Measurements from ENCODE around the gene NEFH. TPM values are rescaled to one million over a fixed set of nuclear protein-coding genes. Genes with fewer than 3 reads are reported as not detected.

NEFH gene
- total RNA-seq, 2 donors from 2014 or later: 0.33 to 0.52 TPM

- 79 to 100% methylated on average over 1 of the region's 1 CpG for WGBS, 2 donors
- TF ChIP-seq CTCF (IDR thresholded peaks at IDR 0.05) (no peak), POLR2A (IDR thresholded peaks at IDR 0.05) (no peak)
- DNase-seq: no peak
- no peak for ATAC-seq
- Histone ChIP-seq H3K9me3 (no peaks in the 10 kb centered on the region), H3K4me1 (no peaks in the 10 kb centered on the region), H3K4me3 (no peak overlapping the region), H3K27me3 (no peaks in the 10 kb centered on the region), H3K27ac (no peak overlapping the region), H3K36me3 (replicated peaks in 1 of 2; ENCODE audit: insufficient read depth in 1 of 2, low read depth in 2 of 2) (peaks cover 9 to 24% of the 10 kb centered on the region in 2 donors)
- intact Hi-C loops (cut with DNase I): loop anchor here (10.0 kb wide), 2 partner anchors 125 to 225 kb away; no protein-coding TSS in a partner anchor
Observed at GRCh38 chr22:29519996-29520395, 40.0 kb downstream of the NEFH start.

- 67 to 77% methylated on average over 4 of the region's 4 CpGs for WGBS, 2 donors
- no peak for ATAC-seq
- TF ChIP-seq CTCF (IDR thresholded peaks at IDR 0.05) (no peak), POLR2A (IDR thresholded peaks at IDR 0.05) (no peak)
Observed at GRCh38 chr22:29520851-29521250, 40.8 kb downstream of the NEFH start.

GRCh38 chr22:29521526-29521925 is 41.5 kb downstream of the NEFH start:
- ATAC-seq: no peak
- TF ChIP-seq CTCF (IDR thresholded peaks at IDR 0.05): no peak
- TF ChIP-seq POLR2A (IDR thresholded peaks at IDR 0.05): no peak
- Histone ChIP-seq H3K27ac (no peak overlapping the region), H3K4me1 (no peaks in the 10 kb centered on the region), H3K27me3 (no peaks in the 10 kb centered on the region), H3K9me3 (no peaks in the 10 kb centered on the region), H3K4me3 (no peak overlapping the region), H3K36me3 (replicated peaks in 1 of 2; ENCODE audit: insufficient read depth in 1 of 2, low read depth in 2 of 2) (peaks cover 14 to 25% of the 10 kb centered on the region in 2 donors)
- DNase-seq: no peak
- intact Hi-C loops (cut with DNase I): loop anchor here (10.0 kb wide), 2 partner anchors 127 to 227 kb away; no protein-coding TSS in a partner anchor
- 96% methylated on average over 7 of the region's 7 CpGs for WGBS, 2 donors

More at GRCh38 chr22:29520851-29521250, 40.8 kb downstream of the NEFH start:
- no peaks in the 10 kb centered on the region for H3K27me3 ChIP-seq
- DNase-seq: no peak
- no peak overlapping the region for H3K4me3 ChIP-seq
- intact Hi-C loops (cut with DNase I): loop anchor here (10.0 kb wide), 2 partner anchors 126 to 226 kb away; no protein-coding TSS in a partner anchor
- H3K4me1 ChIP-seq: no peaks in the 10 kb centered on the region
- H3K9me3 ChIP-seq: no peaks in the 10 kb centered on the region
- H3K27ac ChIP-seq: no peak overlapping the region
- H3K36me3 ChIP-seq (replicated peaks in 1 of 2; ENCODE audit: insufficient read depth in 1 of 2, low read depth in 2 of 2): peaks cover 14 to 27% of the 10 kb centered on the region in 2 donors

- no peaks in the 10 kb centered on the region for H3K27me3 ChIP-seq
- no peak for TF ChIP-seq POLR2A (IDR thresholded peaks at IDR 0.05)
- TF ChIP-seq CTCF (IDR thresholded peaks at IDR 0.05): no peak
- H3K27ac ChIP-seq: no peak overlapping the region
- H3K9me3 ChIP-seq: no peaks in the 10 kb centered on the region
- intact Hi-C loops (cut with DNase I): loop anchor here (10.0 kb wide), 2 partner anchors 129 to 229 kb away; no protein-coding TSS in a partner anchor
- H3K4me3 ChIP-seq: no peak overlapping the region
- WGBS, 2 donors: 78 to 82% methylated on average over 2 of the region's 2 CpGs
- H3K4me1 ChIP-seq: no peaks in the 10 kb centered on the region
- peaks cover 13 to 30% of the 10 kb centered on the region in 2 donors for H3K36me3 ChIP-seq (replicated peaks in 1 of 2; ENCODE audit: insufficient read depth in 1 of 2, low read depth in 2 of 2)
- no peak for ATAC-seq
- DNase-seq: no peak
Observed at GRCh38 chr22:29523761-29524160, 43.7 kb downstream of the NEFH start.

Measured in body of pancreas (tissue), 4 donors.